H1 (cell line): Measurements from ENCODE around the gene APOBEC3C.
"Not testable (repeated sequence)": the region's sequence is repeated elsewhere in the genome, so short reads cannot be mapped to it uniquely, and the experiment has no call there.

Source experiments
- ATF3 ChIP-seq: IDR thresholded peaks from 2 replicates; pipeline ENCODE4 v1.6.1; 2011; ENCODE audit warnings: low read depth, mild to moderate bottlenecking, low read length; ENCODE audit not compliant: insufficient read depth
- CTCF ChIP-seq, 3 experiments: IDR thresholded peaks; 1 replicate in 2 of 3; 2 replicates in 1 of 3; pipeline versions ENCODE4 v1.5.1 to v1.6.1; 2011; ENCODE audit warnings: low read length in 3 of 3, mild to moderate bottlenecking in 3 of 3, inconsistent platforms in 2 of 3, low read depth in 1 of 3, moderate library complexity in 1 of 3; ENCODE audit not compliant: insufficient read depth in 1 of 3; ENCODE audit errors: control extremely low read depth in 1 of 3
- EP300 ChIP-seq, 2 experiments: IDR thresholded peaks; 1 replicate in 1 of 2; 2 replicates in 1 of 2; pipeline ENCODE4 v1.6.1; 2011 to 2012; ENCODE audit warnings: low read depth in 2 of 2, low read length in 2 of 2, mild to moderate bottlenecking in 2 of 2, borderline replicate concordance in 1 of 2, inconsistent platforms in 1 of 2, moderate library complexity in 1 of 2
- EZH2 ChIP-seq: fragments of 200-600 bp; sonication (generic); IDR thresholded peaks from 2 replicates; pipeline ENCODE4 v1.7.1; 2012; ENCODE audit warnings: low read depth, mild to moderate bottlenecking, moderate library complexity, low read length, inconsistent platforms; ENCODE audit not compliant: severe bottlenecking
- MAX ChIP-seq: IDR thresholded peaks from 2 replicates; pipeline ENCODE4 v1.6.1; 2012; ENCODE audit warnings: inconsistent platforms
- POLR2A ChIP-seq, 2 experiments: IDR thresholded peaks; 1 replicate in 1 of 2; 2 replicates in 1 of 2; pipeline ENCODE4 v1.6.1; 2011; ENCODE audit warnings: low read depth in 2 of 2, low read length in 2 of 2, mild to moderate bottlenecking in 2 of 2; ENCODE audit errors: control extremely low read depth in 1 of 2
- TAF1 ChIP-seq: IDR thresholded peaks from 2 replicates; pipeline ENCODE4 v1.6.1; 2011; ENCODE audit warnings: mild to moderate bottlenecking, low read depth, low read length
- TBP ChIP-seq: IDR thresholded peaks from 2 replicates; pipeline ENCODE4 v1.6.1; 2011; ENCODE audit warnings: low read depth, low read length, improper control_type of control experiment

- not testable (repeated sequence) for TF ChIP-seq EP300 (IDR thresholded peaks at IDR 0.05; ENCODE audit: borderline replicate concordance in 1 of 2, low read depth in 2 of 2, low read length in 2 of 2); TAF1; CTCF (IDR thresholded peaks at IDR 0.05; ENCODE audit: control extremely low read depth in 1 of 3, insufficient read depth in 1 of 3, low read depth in 1 of 3, low read length in 3 of 3); POLR2A (IDR thresholded peaks at IDR 0.05; ENCODE audit: control extremely low read depth in 1 of 2, low read depth in 2 of 2, low read length in 2 of 2); MAX; ATF3; EZH2; TBP
Measured at GRCh38 chr22:39061951-39062350, 47.9 kb downstream of the APOBEC3C start.
